Mesothelial cell of epicardium (in vitro differentiated cells): ENCODE measurements around the gene CA5A. TPM values are rescaled to one million over a fixed set of nuclear protein-coding genes. Genes with fewer than 3 reads are reported as not detected.
"Not testable (repeated sequence)": the region's sequence is repeated elsewhere in the genome, so short reads cannot be mapped to it uniquely, and the experiment has no call there.

Experiments
- DNase-seq, 2 experiments: peaks; one replicate each; pipeline ENCODE4 v3.0.0; 2021; ENCODE audit warnings: low spot score in 2 of 2; ENCODE audit not compliant: unreplicated experiment in 2 of 2
- H3K27ac Mint-ChIP-seq: 2 replicates; pipeline ENCODE4 v1.8.0; 2021; ENCODE audit warnings: mixed read lengths
- H3K27me3 Mint-ChIP-seq: 2 replicates; pipeline ENCODE4 v1.8.0; 2021; ENCODE audit warnings: low read depth, mixed read lengths
- H3K36me3 Mint-ChIP-seq: 2 replicates; pipeline ENCODE4 v1.8.0; 2021; ENCODE audit warnings: mixed read lengths
- H3K4me1 Mint-ChIP-seq: 2 replicates; pipeline ENCODE4 v1.8.0; 2021; ENCODE audit warnings: mixed read lengths
- H3K4me3 Mint-ChIP-seq: 2 replicates; pipeline ENCODE4 v1.8.0; 2021; ENCODE audit warnings: mild to moderate bottlenecking, moderate library complexity, mixed read lengths
- H3K9me3 Mint-ChIP-seq: 2 replicates; pipeline ENCODE4 v1.8.0; 2021; ENCODE audit warnings: mixed read lengths
- CTCF ChIP-seq: fragments of 200-600 bp; sonication (generic); IDR thresholded peaks from one replicate; pipeline ENCODE4 v1.5.0; 2021; ENCODE audit warnings: antibody characterized with exemption; ENCODE audit not compliant: unreplicated experiment
- total RNA-seq: library from RNA; stranded (reverse); gene quantifications from 3 replicates; pipeline ENCODE4 v1.2.1, GENCODE V29; 2021

The CA5A gene
- total RNA-seq, 1 donor from 2014 or later = not detected

DNA sequence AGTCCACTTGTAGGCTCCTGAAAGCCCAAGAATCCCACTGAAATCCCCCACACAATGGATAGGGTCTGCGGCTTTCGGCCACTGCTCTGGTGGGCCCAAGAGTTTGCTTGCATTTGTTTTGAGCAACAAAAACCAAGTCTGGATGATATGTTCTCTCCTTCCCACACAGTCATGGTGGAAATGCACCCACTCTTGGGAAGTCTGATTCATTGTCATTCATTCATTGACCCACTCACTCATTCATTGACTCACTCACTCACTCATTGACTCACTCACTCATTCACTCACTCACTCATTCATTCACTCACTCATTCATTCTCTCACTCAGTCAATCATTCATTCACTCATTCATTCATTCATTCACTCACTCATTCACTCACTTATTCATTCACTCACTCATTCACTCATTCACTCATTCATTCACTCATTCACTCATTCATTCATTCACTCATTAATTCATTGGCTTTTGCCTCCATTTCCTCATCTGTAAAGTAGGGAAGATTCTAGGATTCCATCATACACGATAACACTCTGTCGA lies 2.2 kb upstream of the CA5A start:
- H3K4me3 Mint-ChIP-seq = no peak overlapping the region
- H3K9me3 Mint-ChIP-seq = peaks cover 10% of the 10 kb centered on the region
- TF ChIP-seq CTCF = no peak
- H3K4me1 Mint-ChIP-seq = no peaks in the 10 kb centered on the region
- no peaks in the 10 kb centered on the region for H3K36me3 Mint-ChIP-seq
- no peaks in the 10 kb centered on the region for H3K27me3 Mint-ChIP-seq
- H3K27ac Mint-ChIP-seq = no peak overlapping the region
- DNase-seq = no peak

DNA sequence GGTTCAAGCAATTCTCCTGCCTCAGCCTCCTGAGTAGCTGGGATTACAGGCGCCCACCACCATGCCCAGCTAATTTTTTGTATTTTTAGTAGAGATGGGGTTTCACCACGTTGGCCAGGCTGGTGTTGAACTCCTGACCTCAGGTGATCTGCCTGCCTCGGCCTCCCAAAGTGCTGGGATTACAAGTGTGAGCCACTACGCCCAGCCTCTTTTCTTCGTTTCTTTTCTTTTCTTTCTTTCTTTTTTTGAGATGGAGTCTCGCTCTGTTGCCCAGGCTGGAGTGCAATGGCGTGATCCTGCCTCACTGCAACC lies 858 bp upstream of the CA5A start:
- H3K4me3 Mint-ChIP-seq, H3K27me3 Mint-ChIP-seq, H3K4me1 Mint-ChIP-seq, H3K27ac Mint-ChIP-seq, H3K36me3 Mint-ChIP-seq, DNase-seq: not testable (repeated sequence)
- peaks cover 10% of the 10 kb centered on the region for H3K9me3 Mint-ChIP-seq

DNA sequence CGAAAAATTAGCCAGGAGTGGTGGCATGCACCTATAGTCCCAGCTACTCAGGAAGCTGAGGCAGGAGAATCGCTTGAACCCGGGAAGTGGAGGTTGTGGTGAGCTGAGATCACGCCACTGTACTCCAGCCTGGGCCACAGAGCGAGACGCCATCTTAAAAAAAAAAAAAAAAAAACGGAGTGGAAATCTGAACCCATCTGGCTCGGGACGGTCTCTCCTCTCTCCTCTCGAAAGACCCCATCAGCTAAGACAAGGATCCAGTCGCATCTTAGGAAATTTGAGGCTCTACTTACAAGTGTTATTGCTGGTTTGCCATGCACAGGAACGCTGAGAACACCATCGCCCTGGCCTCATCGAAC lies 334 bp downstream of the CA5A start:
- not testable (repeated sequence) for H3K4me1 Mint-ChIP-seq, DNase-seq, H3K27me3 Mint-ChIP-seq, H3K4me3 Mint-ChIP-seq, H3K36me3 Mint-ChIP-seq, H3K27ac Mint-ChIP-seq
- peaks cover 10% of the 10 kb centered on the region for H3K9me3 Mint-ChIP-seq

DNA sequence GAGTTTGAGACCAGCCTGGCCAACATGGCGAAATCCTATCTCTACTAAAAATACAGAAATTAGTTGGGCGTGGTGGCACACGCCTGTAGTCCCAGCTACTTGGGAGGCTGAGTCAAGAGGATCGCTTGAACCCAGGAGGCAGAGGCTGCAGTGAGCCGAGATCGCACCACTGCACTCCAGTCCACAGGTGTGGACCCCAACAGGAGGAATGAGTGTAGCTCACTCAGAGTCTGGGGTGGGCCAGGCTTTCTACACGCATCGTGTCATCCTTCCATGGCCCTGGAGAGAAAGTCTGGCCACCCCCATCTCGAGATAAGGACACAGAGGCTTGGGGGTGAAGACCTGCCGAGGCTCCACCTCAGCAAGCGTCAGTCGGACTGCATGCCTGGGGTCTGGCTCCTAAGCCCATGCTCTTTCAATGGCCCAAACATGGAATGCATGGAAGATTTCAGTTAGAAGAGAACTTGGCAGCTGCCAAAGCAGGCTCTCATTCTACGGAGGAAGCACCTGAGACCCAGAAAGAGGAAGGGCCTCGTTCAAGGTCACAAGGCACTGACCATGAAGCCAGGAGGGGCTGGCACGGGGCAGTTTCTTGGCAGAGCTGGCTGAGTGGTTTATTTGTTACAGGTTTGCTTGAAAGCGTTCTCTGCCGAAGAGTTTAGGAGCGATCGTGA lies 1.4 kb downstream of the CA5A start:
- H3K27ac Mint-ChIP-seq, H3K27me3 Mint-ChIP-seq, H3K4me3 Mint-ChIP-seq, H3K9me3 Mint-ChIP-seq, H3K36me3 Mint-ChIP-seq, H3K4me1 Mint-ChIP-seq, DNase-seq: not testable (repeated sequence)

GRCh38 chr16:87933140-87933495 lies 3.2 kb downstream of the CA5A start:
- Mint-ChIP-seq H3K27ac (no peak overlapping the region), H3K4me1 (peaks cover 1% of the 10 kb centered on the region), H3K27me3 (no peaks in the 10 kb centered on the region), H3K4me3 (no peak overlapping the region), H3K9me3 (peaks cover 4% of the 10 kb centered on the region), H3K36me3 (no peaks in the 10 kb centered on the region)
- TF ChIP-seq CTCF = no peak
- no peak for DNase-seq

GRCh38 chr16:87932475-87933139 lies 3.7 kb downstream of the CA5A start:
- not testable (repeated sequence) for H3K4me3 Mint-ChIP-seq, H3K4me1 Mint-ChIP-seq, H3K36me3 Mint-ChIP-seq, H3K27ac Mint-ChIP-seq, H3K9me3 Mint-ChIP-seq, DNase-seq, H3K27me3 Mint-ChIP-seq

DNA sequence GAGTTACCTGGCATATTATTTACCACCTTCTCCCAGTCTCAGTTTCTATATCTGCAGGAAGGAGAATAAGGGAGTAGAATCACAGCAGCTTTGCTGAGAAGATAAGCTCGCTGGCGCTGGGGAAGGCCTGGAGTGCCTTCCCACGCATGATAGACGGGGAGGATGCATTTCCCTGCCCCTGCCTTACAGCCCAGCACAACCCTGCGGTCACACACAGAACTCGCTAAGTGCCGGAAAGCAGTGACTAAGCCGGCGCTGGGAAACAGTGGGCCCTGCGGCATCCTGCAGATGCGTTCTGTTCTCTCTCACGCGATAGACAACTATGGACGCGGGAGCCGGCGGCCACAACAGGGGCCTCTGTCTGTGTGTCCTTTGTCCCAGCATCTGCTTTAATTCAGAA lies 4.8 kb downstream of the CA5A start:
- no peak for DNase-seq
- Mint-ChIP-seq H3K36me3 (no peaks in the 10 kb centered on the region), H3K27me3 (no peaks in the 10 kb centered on the region), H3K4me1 (peaks cover 1% of the 10 kb centered on the region), H3K27ac (no peak overlapping the region), H3K9me3 (peaks cover 4% of the 10 kb centered on the region), H3K4me3 (no peak overlapping the region)
- no peak for TF ChIP-seq CTCF
